Activated naive CD8-positive, alpha-beta T cell treated with anti-CD3 and anti-CD28 coated beads for 36 hours (primary cell): ENCODE measurements around the gene SCN4B. TPM values are rescaled to one million over a fixed set of nuclear protein-coding genes. Genes with fewer than 3 reads are reported as not detected.

Source experiments
- DNase-seq: peaks from one replicate; pipeline ENCODE4 v3.0.0; 2021
- H3K27ac Mint-ChIP-seq: one replicate; pipeline ENCODE4 v1.8.0; 2022; ENCODE audit warnings: mild to moderate bottlenecking, moderate library complexity, mixed read lengths
- H3K27me3 Mint-ChIP-seq: one replicate; pipeline ENCODE4 v1.8.0; 2022; ENCODE audit warnings: mild to moderate bottlenecking, mixed read lengths
- H3K36me3 Mint-ChIP-seq: one replicate; pipeline ENCODE4 v1.8.0; 2021; ENCODE audit warnings: mild to moderate bottlenecking, mixed read lengths
- H3K4me1 Mint-ChIP-seq: one replicate; pipeline ENCODE4 v1.8.0; 2021; ENCODE audit warnings: mixed read lengths
- H3K4me3 Mint-ChIP-seq: one replicate; pipeline ENCODE4 v1.8.0; 2022; ENCODE audit warnings: mild to moderate bottlenecking, moderate library complexity, mixed read lengths
- H3K9me3 Mint-ChIP-seq: one replicate; pipeline ENCODE4 v1.8.0; 2022; ENCODE audit warnings: mixed read lengths
- total RNA-seq, 2 experiments: library from RNA; stranded (reverse); gene quantifications; one replicate each; pipeline ENCODE4 v1.2.3, GENCODE V29; 2021

Gene SCN4B
- total RNA-seq, 2 experiments from 2014 or later = 0.41 to 0.58 TPM

- Mint-ChIP-seq H3K4me1 (peaks cover 2% of the 10 kb centered on the region), H3K9me3 (no peaks in the 10 kb centered on the region), H3K27me3 (peaks cover 24% of the 10 kb centered on the region), H3K4me3 (no peak overlapping the region), H3K27ac (no peak overlapping the region), H3K36me3 (no peaks in the 10 kb centered on the region)
- no peak for DNase-seq
Observed at GRCh38 chr11:118180300-118180703, 27.7 kb upstream of the SCN4B start.

- Mint-ChIP-seq H3K4me1 (peaks cover 5% of the 10 kb centered on the region), H3K27ac (no peak overlapping the region), H3K36me3 (no peaks in the 10 kb centered on the region), H3K9me3 (no peaks in the 10 kb centered on the region), H3K4me3 (no peak overlapping the region), H3K27me3 (peaks cover 20% of the 10 kb centered on the region)
- DNase-seq = no peak
Observed at GRCh38 chr11:118176778-118177134, 24.1 kb upstream of the SCN4B start.

- no peak within 1 kb of the TSS for H3K27ac Mint-ChIP-seq
Observed at GRCh38 chr11:118175993-118176777, 23.6 kb upstream of the SCN4B start, which contains the start of gene SCN2B. Gene SCN2B, minus strand, starts transcription at chr11:118176639. Its CDS starts 208 bp downstream, at chr11:118176431.

GRCh38 chr11:118175031-118175992, 22.7 kb upstream of the SCN4B start:
- H3K27me3 Mint-ChIP-seq = peaks cover 20% of the 10 kb centered on the region
- H3K4me1 Mint-ChIP-seq = peaks cover 6% of the 10 kb centered on the region
- no peak overlapping the region for H3K4me3 Mint-ChIP-seq
- H3K27ac Mint-ChIP-seq = no peak overlapping the region
- H3K36me3 Mint-ChIP-seq = no peaks in the 10 kb centered on the region
- DNase-seq = no peak
- H3K9me3 Mint-ChIP-seq = no peaks in the 10 kb centered on the region

More at GRCh38 chr11:118175993-118176777, 23.6 kb upstream of the SCN4B start, which contains the start of gene SCN2B:
- H3K36me3 Mint-ChIP-seq = no peaks in the 10 kb centered on the region
- no peak within 1 kb of the TSS for H3K4me3 Mint-ChIP-seq
- H3K27me3 Mint-ChIP-seq = peaks cover 21% of the 10 kb centered on the region
- H3K9me3 Mint-ChIP-seq = no peaks in the 10 kb centered on the region
- H3K4me1 Mint-ChIP-seq = peaks cover 6% of the 10 kb centered on the region
- no peak for DNase-seq

- Mint-ChIP-seq H3K36me3 (no peaks in the 10 kb centered on the region), H3K4me3 (no peak overlapping the region), H3K4me1 (peaks cover 6% of the 10 kb centered on the region), H3K27me3 (peaks cover 18% of the 10 kb centered on the region), H3K27ac (no peak overlapping the region), H3K9me3 (no peaks in the 10 kb centered on the region)
- DNase-seq = no peak
Observed at GRCh38 chr11:118174006-118174567, 21.5 kb upstream of the SCN4B start.

- Mint-ChIP-seq H3K4me3 (no peak overlapping the region), H3K36me3 (no peaks in the 10 kb centered on the region), H3K27ac (no peak overlapping the region), H3K4me1 (peaks cover 6% of the 10 kb centered on the region), H3K9me3 (no peaks in the 10 kb centered on the region), H3K27me3 (peaks cover 18% of the 10 kb centered on the region)
- no peak for DNase-seq
Observed at GRCh38 chr11:118172356-118172755, 19.7 kb upstream of the SCN4B start.

- no peaks in the 10 kb centered on the region for H3K36me3 Mint-ChIP-seq
- no peak overlapping the region for H3K27ac Mint-ChIP-seq
- no peaks in the 10 kb centered on the region for H3K9me3 Mint-ChIP-seq
- peaks cover 6% of the 10 kb centered on the region for H3K4me1 Mint-ChIP-seq
- peak; percentile 73 for DNase-seq
- peaks cover 17% of the 10 kb centered on the region for H3K27me3 Mint-ChIP-seq
- no peak overlapping the region for H3K4me3 Mint-ChIP-seq
Observed at GRCh38 chr11:118171269-118172062, 18.8 kb upstream of the SCN4B start.

- Mint-ChIP-seq H3K27ac (no peak overlapping the region), H3K27me3 (peaks cover 12% of the 10 kb centered on the region), H3K36me3 (no peaks in the 10 kb centered on the region), H3K4me3 (no peak overlapping the region), H3K9me3 (no peaks in the 10 kb centered on the region), H3K4me1 (peaks cover 6% of the 10 kb centered on the region)
- DNase-seq = no peak
Observed at GRCh38 chr11:118170882-118171268, 18.3 kb upstream of the SCN4B start.

- DNase-seq = no peak
- peaks cover 9% of the 10 kb centered on the region for H3K27me3 Mint-ChIP-seq
- H3K36me3 Mint-ChIP-seq = no peaks in the 10 kb centered on the region
- no peak overlapping the region for H3K4me3 Mint-ChIP-seq
- H3K27ac Mint-ChIP-seq = no peak overlapping the region
- no peaks in the 10 kb centered on the region for H3K9me3 Mint-ChIP-seq
- peaks cover 4% of the 10 kb centered on the region for H3K4me1 Mint-ChIP-seq
Observed at GRCh38 chr11:118170231-118170630, 17.6 kb upstream of the SCN4B start.

GRCh38 chr11:118169300-118170140, 16.9 kb upstream of the SCN4B start:
- no peak for DNase-seq
- Mint-ChIP-seq H3K4me1 (peaks cover 4% of the 10 kb centered on the region), H3K4me3 (no peak overlapping the region), H3K27me3 (peaks cover 9% of the 10 kb centered on the region), H3K27ac (no peak overlapping the region), H3K9me3 (no peaks in the 10 kb centered on the region), H3K36me3 (no peaks in the 10 kb centered on the region)

GRCh38 chr11:118168751-118169150, 16.1 kb upstream of the SCN4B start:
- no peak overlapping the region for H3K4me3 Mint-ChIP-seq
- no peak for DNase-seq
- peaks cover 9% of the 10 kb centered on the region for H3K27me3 Mint-ChIP-seq
- no peak overlapping the region for H3K27ac Mint-ChIP-seq
- H3K36me3 Mint-ChIP-seq = no peaks in the 10 kb centered on the region
- H3K4me1 Mint-ChIP-seq = peaks cover 4% of the 10 kb centered on the region
- H3K9me3 Mint-ChIP-seq = no peaks in the 10 kb centered on the region

- H3K27me3 Mint-ChIP-seq = peaks cover 12% of the 10 kb centered on the region
- no peak for DNase-seq
- H3K4me1 Mint-ChIP-seq = peaks cover 4% of the 10 kb centered on the region
- H3K36me3 Mint-ChIP-seq = no peaks in the 10 kb centered on the region
- H3K9me3 Mint-ChIP-seq = no peaks in the 10 kb centered on the region
- no peak overlapping the region for H3K4me3 Mint-ChIP-seq
- no peak overlapping the region for H3K27ac Mint-ChIP-seq
Observed at GRCh38 chr11:118168316-118168715, 15.7 kb upstream of the SCN4B start.

GRCh38 chr11:118167906-118168305, 15.3 kb upstream of the SCN4B start:
- DNase-seq = no peak
- peaks cover 12% of the 10 kb centered on the region for H3K27me3 Mint-ChIP-seq
- H3K27ac Mint-ChIP-seq = no peak overlapping the region
- H3K36me3 Mint-ChIP-seq = no peaks in the 10 kb centered on the region
- H3K9me3 Mint-ChIP-seq = no peaks in the 10 kb centered on the region
- no peak overlapping the region for H3K4me3 Mint-ChIP-seq
- H3K4me1 Mint-ChIP-seq = peaks cover 4% of the 10 kb centered on the region

- H3K9me3 Mint-ChIP-seq = no peaks in the 10 kb centered on the region
- no peaks in the 10 kb centered on the region for H3K36me3 Mint-ChIP-seq
- DNase-seq = no peak
- peaks cover 4% of the 10 kb centered on the region for H3K4me1 Mint-ChIP-seq
- no peak overlapping the region for H3K4me3 Mint-ChIP-seq
- H3K27me3 Mint-ChIP-seq = peaks cover 12% of the 10 kb centered on the region
- no peak overlapping the region for H3K27ac Mint-ChIP-seq
Observed at GRCh38 chr11:118167253-118167652, 14.6 kb upstream of the SCN4B start.
